ENCODE measurements around the gene UGGT2.

The UGGT2 gene

GRCh38 chr13:95898256-95898655 is 154.9 kb downstream of the UGGT2 start:
- POLR2A ChIA-PET (ENCODE audit: low non-redundant PET), result no interaction called here

GRCh38 chr13:95896301-95896700 is 156.9 kb downstream of the UGGT2 start:
- no peak for TF ChIP-seq CTCF (conservative IDR thresholded peaks at IDR 0.05; ENCODE audit: low read depth)
- no peak overlapping the region for H3K27ac ChIP-seq
- ChIA-PET CTCF (interaction anchor here (0.6 kb wide), 1 partner anchor 455 kb away, joined by 8 read pairs; no protein-coding TSS in a partner anchor), POLR2A (ENCODE audit: low non-redundant PET) (no interaction called here)
- DNase-seq (ENCODE audit: low spot score), result no peak

More at GRCh38 chr13:95898256-95898655, 154.9 kb downstream of the UGGT2 start:
- CTCF ChIA-PET, result no interaction called here
- no peak for TF ChIP-seq CTCF (conservative IDR thresholded peaks at IDR 0.05; ENCODE audit: low read depth)
- DNase-seq (ENCODE audit: low spot score), result no peak
- H3K27ac ChIP-seq, result no peak overlapping the region

GRCh38 chr13:95893861-95894260 is 159.3 kb downstream of the UGGT2 start:
- H3K27ac ChIP-seq, result no peak overlapping the region
- POLR2A ChIA-PET (ENCODE audit: low non-redundant PET), result no interaction called here
- no peak for DNase-seq (ENCODE audit: low spot score)
- CTCF ChIA-PET, result no interaction called here
- no peak for TF ChIP-seq CTCF (conservative IDR thresholded peaks at IDR 0.05; ENCODE audit: low read depth)

- DNase-seq (ENCODE audit: low spot score), result no peak
- CTCF ChIA-PET, result interaction anchor here (0.6 to 0.7 kb wide), 2 partner anchors 322 to 591 kb away, joined by 4 read pairs; no protein-coding TSS in a partner anchor
- TF ChIP-seq CTCF (conservative IDR thresholded peaks at IDR 0.05; ENCODE audit: low read depth), result no peak
Measured at GRCh38 chr13:95882121-95882520, 171.1 kb downstream of the UGGT2 start.

GRCh38 chr13:95880331-95880730 is 172.9 kb downstream of the UGGT2 start:
- no peak overlapping the region for H3K27ac ChIP-seq

More at GRCh38 chr13:95882121-95882520, 171.1 kb downstream of the UGGT2 start:
- peak overlapping the region; percentile 31; the same call in 1 of the 2 replicates for H3K27ac ChIP-seq
- POLR2A ChIA-PET (ENCODE audit: low non-redundant PET), result no interaction called here

GRCh38 chr13:95874286-95874685 is 178.9 kb downstream of the UGGT2 start:
- DNase-seq (ENCODE audit: low spot score), result no peak
- no peak overlapping the region for H3K27ac ChIP-seq
- TF ChIP-seq CTCF (conservative IDR thresholded peaks at IDR 0.05; ENCODE audit: low read depth), result no peak
- ChIA-PET POLR2A (ENCODE audit: low non-redundant PET) (no interaction called here), CTCF (no interaction called here)

More at GRCh38 chr13:95880331-95880730, 172.9 kb downstream of the UGGT2 start:
- ChIA-PET POLR2A (ENCODE audit: low non-redundant PET) (no interaction called here), CTCF (no interaction called here)
- no peak for TF ChIP-seq CTCF (conservative IDR thresholded peaks at IDR 0.05; ENCODE audit: low read depth)
- no peak for DNase-seq (ENCODE audit: low spot score)

- no peak overlapping the region for H3K27ac ChIP-seq
- TF ChIP-seq CTCF (conservative IDR thresholded peaks at IDR 0.05; ENCODE audit: low read depth), result no peak
- DNase-seq (ENCODE audit: low spot score), result no peak
- ChIA-PET CTCF (no interaction called here), POLR2A (ENCODE audit: low non-redundant PET) (no interaction called here)
Measured at GRCh38 chr13:95870421-95870820, 182.8 kb downstream of the UGGT2 start.
